ENCODE measurements around the gene ORAI3.

The ORAI3 gene

GRCh38 chr16:30947541-30947858, 1.4 kb upstream of the ORAI3 start:
- peaks cover 15% of the 10 kb centered on the region for H3K79me1 ChIP-seq (ENCODE audit: low read length)
- peak overlapping the region; percentile 63 for H3K4me2 ChIP-seq (ENCODE audit: low read length)
- H2AK5ac ChIP-seq (ENCODE audit: low read length), result no peak overlapping the region

GRCh38 chr16:30947859-30948666, 805 bp upstream of the ORAI3 start:
- peak overlapping the region; percentile 91 for H3K27ac ChIP-seq (ENCODE audit: low read depth, low read length)
- H3K79me2 ChIP-seq (ENCODE audit: control insufficient read depth, insufficient read depth, low read length, poor library complexity), result peaks cover 2% of the 10 kb centered on the region
- peak overlapping the region; percentile 87 for H4K91ac ChIP-seq (ENCODE audit: low read depth, low read length)
- H4K12ac ChIP-seq (ENCODE audit: low read depth, low read length), result peak overlapping the region; percentile 35
- no CpG with 5 or more reads among the region's 44 CpGs for WGBS (ENCODE audit: extremely low coverage, insufficient coverage, insufficient read length)
- no peak overlapping the region for H3K14ac ChIP-seq (ENCODE audit: low read length)
- peaks cover 15 to 20% of the 10 kb centered on the region in 2 experiments for H3K4me1 ChIP-seq (ENCODE audit: control insufficient read depth in 1 of 2, insufficient read depth in 2 of 2, low read length in 2 of 2)
- H2BK5ac ChIP-seq (ENCODE audit: low read depth, low read length, poor library complexity), result no peak overlapping the region
- H4K8ac ChIP-seq (ENCODE audit: low read depth, low read length), result peak overlapping the region; percentile 24
- H3K9me3 ChIP-seq (ENCODE audit: insufficient read depth, low read depth, low read length), result no peaks in the 10 kb centered on the region
- DNase-seq, result peak; percentile 85
- H3K27me3 ChIP-seq (ENCODE audit: insufficient read depth, low read length), result no peaks in the 10 kb centered on the region
- peak overlapping the region; percentile 93 for H3K4me2 ChIP-seq (ENCODE audit: low read length)
- H3K36me3 ChIP-seq (ENCODE audit: control insufficient read depth in 1 of 2, insufficient read depth in 2 of 2, low read length in 2 of 2), result peaks cover 23 to 25% of the 10 kb centered on the region in 2 experiments
- peaks cover 15% of the 10 kb centered on the region for H3K79me1 ChIP-seq (ENCODE audit: low read length)
- H2BK12ac ChIP-seq (ENCODE audit: low read length), result no peak overlapping the region
- H2BK120ac ChIP-seq (ENCODE audit: insufficient read depth, low read length, poor library complexity), result peak overlapping the region; percentile 22
- H2AFZ ChIP-seq (ENCODE audit: insufficient read depth, low read length, poor library complexity), result peak overlapping the region; percentile 10
- no peak overlapping the region for H3K9ac ChIP-seq (ENCODE audit: low read length)
- H3K18ac ChIP-seq (ENCODE audit: low read length), result no peak overlapping the region
- H3K4ac ChIP-seq (ENCODE audit: low read depth, low read length), result no peak overlapping the region
- no peak overlapping the region for H3K23ac ChIP-seq (ENCODE audit: low read length)
- H2AK5ac ChIP-seq (ENCODE audit: low read length), result peak overlapping the region; percentile 32
- H3K4me3 ChIP-seq (ENCODE audit: low read depth, low read length), result no peak overlapping the region

More at GRCh38 chr16:30947541-30947858, 1.4 kb upstream of the ORAI3 start:
- no peak overlapping the region for H3K27ac ChIP-seq (ENCODE audit: low read depth, low read length)
- no peak overlapping the region for H3K9ac ChIP-seq (ENCODE audit: low read length)
- no peak overlapping the region for H3K4me3 ChIP-seq (ENCODE audit: low read depth, low read length)
- H3K9me3 ChIP-seq (ENCODE audit: insufficient read depth, low read depth, low read length), result no peaks in the 10 kb centered on the region
- H3K4me1 ChIP-seq (ENCODE audit: control insufficient read depth in 1 of 2, insufficient read depth in 2 of 2, low read length in 2 of 2), result peaks cover 15 to 20% of the 10 kb centered on the region in 2 experiments
- peaks cover 27 to 30% of the 10 kb centered on the region in 2 experiments for H3K36me3 ChIP-seq (ENCODE audit: control insufficient read depth in 1 of 2, insufficient read depth in 2 of 2, low read length in 2 of 2)
- H3K27me3 ChIP-seq (ENCODE audit: insufficient read depth, low read length), result no peaks in the 10 kb centered on the region
- H2BK5ac ChIP-seq (ENCODE audit: low read depth, low read length, poor library complexity), result no peak overlapping the region
- no peak overlapping the region for H2BK12ac ChIP-seq (ENCODE audit: low read length)
- DNase-seq, result no peak
- H2BK120ac ChIP-seq (ENCODE audit: insufficient read depth, low read length, poor library complexity), result no peak overlapping the region
- no peak overlapping the region for H2AFZ ChIP-seq (ENCODE audit: insufficient read depth, low read length, poor library complexity)
- no peak overlapping the region for H3K18ac ChIP-seq (ENCODE audit: low read length)
- H4K12ac ChIP-seq (ENCODE audit: low read depth, low read length), result peak overlapping the region; percentile 35
- no peak overlapping the region for H3K14ac ChIP-seq (ENCODE audit: low read length)
- no peak overlapping the region for H3K23ac ChIP-seq (ENCODE audit: low read length)
- H4K8ac ChIP-seq (ENCODE audit: low read depth, low read length), result no peak overlapping the region
- no peak overlapping the region for H4K91ac ChIP-seq (ENCODE audit: low read depth, low read length)
- H3K79me2 ChIP-seq (ENCODE audit: control insufficient read depth, insufficient read depth, low read length, poor library complexity), result peaks cover 2% of the 10 kb centered on the region
- WGBS (ENCODE audit: extremely low coverage, insufficient coverage, insufficient read length), result no CpG with 5 or more reads among the region's 3 CpGs
- H3K4ac ChIP-seq (ENCODE audit: low read depth, low read length), result no peak overlapping the region

- peak overlapping the region; percentile 34 for H3K9ac ChIP-seq (ENCODE audit: low read length)
- H4K8ac ChIP-seq (ENCODE audit: low read depth, low read length), result peak overlapping the region; percentile 79
- peak overlapping the region; percentile 22 for H3K14ac ChIP-seq (ENCODE audit: low read length)
- peaks cover 2% of the 10 kb centered on the region for H3K79me2 ChIP-seq (ENCODE audit: control insufficient read depth, insufficient read depth, low read length, poor library complexity)
- H3K4me2 ChIP-seq (ENCODE audit: low read length), result peak overlapping the region; percentile 93
- no peaks in the 10 kb centered on the region for H3K9me3 ChIP-seq (ENCODE audit: insufficient read depth, low read depth, low read length)
- no CpG with 5 or more reads among the region's 21 CpGs for WGBS (ENCODE audit: extremely low coverage, insufficient coverage, insufficient read length)
- H3K79me1 ChIP-seq (ENCODE audit: low read length), result peaks cover 15% of the 10 kb centered on the region
- peak overlapping the region; percentile 36 for H3K18ac ChIP-seq (ENCODE audit: low read length)
- H2BK120ac ChIP-seq (ENCODE audit: insufficient read depth, low read length, poor library complexity), result peak overlapping the region; percentile 60
- H3K4me1 ChIP-seq (ENCODE audit: control insufficient read depth in 1 of 2, insufficient read depth in 2 of 2, low read length in 2 of 2), result peaks cover 19 to 27% of the 10 kb centered on the region in 2 experiments
- peak overlapping the region; percentile 7 for H2BK12ac ChIP-seq (ENCODE audit: low read length)
- H2BK5ac ChIP-seq (ENCODE audit: low read depth, low read length, poor library complexity), result peak overlapping the region; percentile 7
- H2AK5ac ChIP-seq (ENCODE audit: low read length), result peak overlapping the region; percentile 38
- peaks cover 16 to 17% of the 10 kb centered on the region in 2 experiments for H3K36me3 ChIP-seq (ENCODE audit: control insufficient read depth in 1 of 2, insufficient read depth in 2 of 2, low read length in 2 of 2)
- no peaks in the 10 kb centered on the region for H3K27me3 ChIP-seq (ENCODE audit: insufficient read depth, low read length)
- no peak overlapping the region for H3K23ac ChIP-seq (ENCODE audit: low read length)
- H4K12ac ChIP-seq (ENCODE audit: low read depth, low read length), result no peak overlapping the region
- no peak overlapping the region for H2AFZ ChIP-seq (ENCODE audit: insufficient read depth, low read length, poor library complexity)
- peak overlapping the region; percentile 91 for H3K27ac ChIP-seq (ENCODE audit: low read depth, low read length)
- peak overlapping the region; percentile 17 for H3K4ac ChIP-seq (ENCODE audit: low read depth, low read length)
- peak overlapping the region; percentile 80 for H3K4me3 ChIP-seq (ENCODE audit: low read depth, low read length)
- DNase-seq, result peak; percentile 97 to 99
- peak overlapping the region; percentile 87 for H4K91ac ChIP-seq (ENCODE audit: low read depth, low read length)
Observed at GRCh38 chr16:30949650-30950515, 1.0 kb downstream of the ORAI3 start.

GRCh38 chr16:30950516-30951065, 1.7 kb downstream of the ORAI3 start:
- H3K27me3 ChIP-seq (ENCODE audit: insufficient read depth, low read length), result no peaks in the 10 kb centered on the region
- H3K79me2 ChIP-seq (ENCODE audit: control insufficient read depth, insufficient read depth, low read length, poor library complexity), result peaks cover 2% of the 10 kb centered on the region
- H3K4me2 ChIP-seq (ENCODE audit: low read length), result peak overlapping the region; percentile 93
- peaks cover 15% of the 10 kb centered on the region for H3K79me1 ChIP-seq (ENCODE audit: low read length)
- H3K4ac ChIP-seq (ENCODE audit: low read depth, low read length), result no peak overlapping the region
- H2BK12ac ChIP-seq (ENCODE audit: low read length), result no peak overlapping the region
- H3K18ac ChIP-seq (ENCODE audit: low read length), result peak overlapping the region; percentile 21
- no peak overlapping the region for H2BK120ac ChIP-seq (ENCODE audit: insufficient read depth, low read length, poor library complexity)
- no peak overlapping the region for H4K12ac ChIP-seq (ENCODE audit: low read depth, low read length)
- no peak overlapping the region for H3K23ac ChIP-seq (ENCODE audit: low read length)
- H3K4me3 ChIP-seq (ENCODE audit: low read depth, low read length), result no peak overlapping the region
- no peaks in the 10 kb centered on the region for H3K9me3 ChIP-seq (ENCODE audit: insufficient read depth, low read depth, low read length)
- peak overlapping the region; percentile 28 for H4K91ac ChIP-seq (ENCODE audit: low read depth, low read length)
- peak overlapping the region; percentile 3 for H2AK5ac ChIP-seq (ENCODE audit: low read length)
- H3K36me3 ChIP-seq (ENCODE audit: control insufficient read depth in 1 of 2, insufficient read depth in 2 of 2, low read length in 2 of 2), result peaks cover 14 to 17% of the 10 kb centered on the region in 2 experiments
- no peak overlapping the region for H3K14ac ChIP-seq (ENCODE audit: low read length)
- no peak overlapping the region for H4K8ac ChIP-seq (ENCODE audit: low read depth, low read length)
- no CpG with 5 or more reads among the region's 8 CpGs for WGBS (ENCODE audit: extremely low coverage, insufficient coverage, insufficient read length)
- peaks cover 19 to 27% of the 10 kb centered on the region in 2 experiments for H3K4me1 ChIP-seq (ENCODE audit: control insufficient read depth in 1 of 2, insufficient read depth in 2 of 2, low read length in 2 of 2)
- peak overlapping the region; percentile 40 for H3K27ac ChIP-seq (ENCODE audit: low read depth, low read length)
- no peak for DNase-seq
- H2AFZ ChIP-seq (ENCODE audit: insufficient read depth, low read length, poor library complexity), result no peak overlapping the region
- no peak overlapping the region for H3K9ac ChIP-seq (ENCODE audit: low read length)
- H2BK5ac ChIP-seq (ENCODE audit: low read depth, low read length, poor library complexity), result no peak overlapping the region

All from trophoblast cell (in vitro differentiated cells and primary cell).